Measurements from ENCODE around the gene PACSIN2.
"Not testable (repeated sequence)": the region's sequence is repeated elsewhere in the genome, so short reads cannot be mapped to it uniquely, and the experiment has no call there.

The PACSIN2 gene

GRCh38 chr22:42934338-42934737 lies 80.6 kb downstream of the PACSIN2 start:
- no peak overlapping the region for H3K4me3 ChIP-seq (ENCODE audit: low read depth, low read length)

GRCh38 chr22:42933485-42934091 lies 81.4 kb downstream of the PACSIN2 start:
- H3K4me3 ChIP-seq (ENCODE audit: low read depth, low read length): peak overlapping the region; percentile 14
- peak; percentile 71 for DNase-seq (ENCODE audit: low read depth)

More at GRCh38 chr22:42934338-42934737, 80.6 kb downstream of the PACSIN2 start:
- DNase-seq (ENCODE audit: low read depth): no peak

GRCh38 chr22:42932857-42933484 lies 82.0 kb downstream of the PACSIN2 start:
- H3K4me3 ChIP-seq (ENCODE audit: low read depth, low read length): no peak overlapping the region
- DNase-seq (ENCODE audit: low read depth): no peak

- no peak for DNase-seq (ENCODE audit: low read depth)
- H3K4me3 ChIP-seq (ENCODE audit: low read depth, low read length): no peak overlapping the region
Observed at GRCh38 chr22:42932197-42932519, 82.8 kb downstream of the PACSIN2 start.

- no peak for DNase-seq (ENCODE audit: low read depth)
- H3K4me3 ChIP-seq (ENCODE audit: low read depth, low read length): no peak overlapping the region
Observed at GRCh38 chr22:42931421-42932196, 83.3 kb downstream of the PACSIN2 start.

GRCh38 chr22:42930810-42931420 lies 84.0 kb downstream of the PACSIN2 start:
- H3K4me3 ChIP-seq (ENCODE audit: low read depth, low read length): no peak overlapping the region
- DNase-seq (ENCODE audit: low read depth): no peak

GRCh38 chr22:42929838-42930155 lies 85.2 kb downstream of the PACSIN2 start:
- no peak for DNase-seq (ENCODE audit: low read depth)
- H3K4me3 ChIP-seq (ENCODE audit: low read depth, low read length): no peak overlapping the region

GRCh38 chr22:42928969-42929837 lies 85.7 kb downstream of the PACSIN2 start:
- no peak overlapping the region for H3K4me3 ChIP-seq (ENCODE audit: low read depth, low read length)
- no peak for DNase-seq (ENCODE audit: low read depth)

GRCh38 chr22:42927966-42928365 lies 87.0 kb downstream of the PACSIN2 start:
- no peak overlapping the region for H3K4me3 ChIP-seq (ENCODE audit: low read depth, low read length)
- no peak for DNase-seq (ENCODE audit: low read depth)

- no peak for DNase-seq (ENCODE audit: low read depth)
Observed at GRCh38 chr22:42926768-42927167, 88.2 kb downstream of the PACSIN2 start.

GRCh38 chr22:42926104-42926503 lies 88.8 kb downstream of the PACSIN2 start:
- H3K4me3 ChIP-seq (ENCODE audit: low read depth, low read length): no peak overlapping the region
- DNase-seq (ENCODE audit: low read depth): no peak

More at GRCh38 chr22:42926768-42927167, 88.2 kb downstream of the PACSIN2 start:
- H3K4me3 ChIP-seq (ENCODE audit: low read depth, low read length): no peak overlapping the region

GRCh38 chr22:42925598-42925997 lies 89.4 kb downstream of the PACSIN2 start:
- no peak for DNase-seq (ENCODE audit: low read depth)
- no peak overlapping the region for H3K4me3 ChIP-seq (ENCODE audit: low read depth, low read length)

GRCh38 chr22:42925031-42925430 lies 89.9 kb downstream of the PACSIN2 start:
- not testable (repeated sequence) for DNase-seq (ENCODE audit: low read depth); H3K4me3 ChIP-seq (ENCODE audit: low read depth, low read length)

GRCh38 chr22:42924436-42924835 lies 90.5 kb downstream of the PACSIN2 start:
- DNase-seq (ENCODE audit: low read depth): no peak
- no peak overlapping the region for H3K4me3 ChIP-seq (ENCODE audit: low read depth, low read length)

- DNase-seq (ENCODE audit: low read depth): no peak
- no peak overlapping the region for H3K4me3 ChIP-seq (ENCODE audit: low read depth, low read length)
Observed at GRCh38 chr22:42922374-42923191, 92.4 kb downstream of the PACSIN2 start.

GRCh38 chr22:42920101-42920820 lies 94.7 kb downstream of the PACSIN2 start:
- no peak for DNase-seq (ENCODE audit: low read depth)
- H3K4me3 ChIP-seq (ENCODE audit: low read depth, low read length): no peak overlapping the region

GRCh38 chr22:42919199-42919598 lies 95.8 kb downstream of the PACSIN2 start:
- H3K4me3 ChIP-seq (ENCODE audit: low read depth, low read length): no peak overlapping the region
- DNase-seq (ENCODE audit: low read depth): no peak

GRCh38 chr22:42918500-42918899 lies 96.4 kb downstream of the PACSIN2 start:
- H3K4me3 ChIP-seq (ENCODE audit: low read depth, low read length): no peak overlapping the region
- no peak for DNase-seq (ENCODE audit: low read depth)

All from skeletal muscle cell (primary cell).